CD14-positive monocyte (primary cell): ENCODE data around the gene RABGAP1. TPM values are rescaled to one million over a fixed set of nuclear protein-coding genes. Genes with fewer than 3 reads are reported as not detected.

Experiments used
- DNase-seq, 3 donors: peaks; one replicate each; pipeline ENCODE4 v3.0.0-alpha.2; 2011 to 2022
- H2AFZ ChIP-seq: 2 replicates; pipeline ENCODE4 v1.6.0; 2012; ENCODE audit warnings: mild to moderate bottlenecking, low read depth, low read length, inconsistent platforms; ENCODE audit not compliant: insufficient read depth, poor library complexity, severe bottlenecking
- H3K27ac ChIP-seq, 2 donors: 1 replicate in 1 of 2; 2 replicates in 1 of 2; pipeline ENCODE4 v1.5.1; 2012 to 2013; ENCODE audit warnings: low read length in 2 of 2, control low read depth in 1 of 2, inconsistent platforms in 1 of 2, low read depth in 1 of 2, mild to moderate bottlenecking in 1 of 2
- H3K27me3 ChIP-seq, 2 donors: one replicate each; pipeline versions ENCODE4 v1.6.0 to v1.6.1; 2011 to 2013; ENCODE audit warnings: low read length in 2 of 2; ENCODE audit not compliant: control insufficient read depth in 2 of 2, insufficient read depth in 2 of 2
- H3K36me3 ChIP-seq, 2 donors: replicated peaks in 1 of 2; 1 replicate in 1 of 2; 2 replicates in 1 of 2; pipeline versions ENCODE4 v1.5.1 to v1.6.1; 2012 to 2013; ENCODE audit warnings: low read length in 2 of 2, control low read depth in 1 of 2, inconsistent platforms in 1 of 2, mild to moderate bottlenecking in 1 of 2; ENCODE audit not compliant: insufficient read depth in 2 of 2, control insufficient read depth in 1 of 2
- H3K4me1 ChIP-seq, 2 donors: 1 replicate in 1 of 2; 2 replicates in 1 of 2; pipeline versions ENCODE4 v1.5.1 to v1.6.1; 2012 to 2013; ENCODE audit warnings: low read length in 2 of 2, control low read depth in 1 of 2, inconsistent platforms in 1 of 2, mild to moderate bottlenecking in 1 of 2, moderate library complexity in 1 of 2; ENCODE audit not compliant: insufficient read depth in 2 of 2, control insufficient read depth in 1 of 2
- H3K4me2 ChIP-seq: replicated peaks from 2 replicates; pipeline ENCODE3; 2012; ENCODE audit warnings: low read length, moderate library complexity, mild to moderate bottlenecking; ENCODE audit not compliant: poor library complexity, severe bottlenecking; ENCODE audit errors: extremely low read depth
- H3K4me3 ChIP-seq, 3 experiments: fragments of 200-600 bp in 1 of 3; sonication (generic) in 1 of 3; replicated peaks in 1 of 3; 1 replicate in 2 of 3; 2 replicates in 1 of 3; pipeline ENCODE4 v1.5.1; 2011 to 2013; ENCODE audit warnings: low read length in 3 of 3, mild to moderate bottlenecking in 3 of 3, control low read depth in 2 of 3, low read depth in 2 of 3, inconsistent platforms in 1 of 3, moderate library complexity in 1 of 3
- H3K79me2 ChIP-seq: 2 replicates; pipeline ENCODE4 v1.6.0; 2012; ENCODE audit warnings: mild to moderate bottlenecking, control low read depth, inconsistent platforms, low read length, moderate library complexity; ENCODE audit not compliant: insufficient read depth
- H3K9ac ChIP-seq: 2 replicates; pipeline ENCODE4 v1.6.0; 2017; ENCODE audit warnings: low read length, mild to moderate bottlenecking; ENCODE audit not compliant: insufficient read depth, poor library complexity, severe bottlenecking
- H3K9me3 ChIP-seq, 2 donors: replicated peaks in 1 of 2; 1 replicate in 1 of 2; 2 replicates in 1 of 2; pipeline versions ENCODE4 v1.5.1 to v1.6.1; 2012 to 2013; ENCODE audit warnings: low read length in 2 of 2, control low read depth in 1 of 2; ENCODE audit not compliant: control insufficient read depth in 1 of 2, insufficient read depth in 1 of 2
- H4K20me1 ChIP-seq: 2 replicates; pipeline ENCODE4 v1.6.0; 2012; ENCODE audit warnings: mild to moderate bottlenecking, low read length, control low read depth, moderate library complexity; ENCODE audit not compliant: insufficient read depth
- H3K27ac Mint-ChIP-seq, 7 donors: one replicate each; pipeline ENCODE4 v1.8.0; 2020; ENCODE audit warnings: mild to moderate bottlenecking in 7 of 7, mixed read lengths in 7 of 7, moderate library complexity in 6 of 7, inconsistent platforms in 2 of 7
- H3K27me3 Mint-ChIP-seq, 3 donors: one replicate each; pipeline ENCODE4 v1.8.0; 2021 to 2022; ENCODE audit warnings: low read depth in 3 of 3, mild to moderate bottlenecking in 3 of 3, mixed read lengths in 3 of 3, moderate library complexity in 3 of 3, inconsistent platforms in 1 of 3
- H3K36me3 Mint-ChIP-seq, 2 donors: one replicate each; pipeline ENCODE4 v1.8.0; 2020; ENCODE audit warnings: mixed read lengths in 2 of 2, inconsistent platforms in 1 of 2, mild to moderate bottlenecking in 1 of 2
- H3K4me1 Mint-ChIP-seq: one replicate; pipeline ENCODE4 v1.8.0; 2020; ENCODE audit warnings: mild to moderate bottlenecking, mixed read lengths
- H3K4me3 Mint-ChIP-seq, 2 donors: one replicate each; pipeline ENCODE4 v1.8.0; 2020; ENCODE audit warnings: mild to moderate bottlenecking in 2 of 2, mixed read lengths in 2 of 2, moderate library complexity in 1 of 2
- H3K9me3 Mint-ChIP-seq, 7 donors: one replicate each; pipeline ENCODE4 v1.8.0; 2020 to 2022; ENCODE audit warnings: mixed read lengths in 7 of 7, mild to moderate bottlenecking in 6 of 7, moderate library complexity in 6 of 7, inconsistent platforms in 2 of 7
- WGBS: methylation state at CpG from one replicate; pipeline ENCODE4 v1.1.5; 2013; ENCODE audit warnings: missing lambda C conversion rate; ENCODE audit not compliant: insufficient coverage; 5-methylcytosine and 5-hydroxymethylcytosine counted together
- intact Hi-C, 2 donors: fragments of 100-400 bp; cut with micrococcal nuclease; formaldehyde crosslinking; loops; one replicate each; pipeline versions ENCODE4 v1.15.0 to v1.15.1; 2023
- polyA plus RNA-seq, 3 donors: library from polyadenylated mRNA; depleted of rRNA in 1 of 3; unstranded in 2 of 3; stranded (reverse) in 1 of 3; fragments of 300-500 nt in 2 of 3; fragments of >200 nt in 1 of 3; fragmentation: Illumina TruSeq in 2 of 3; gene quantifications; 1 replicate in 2 of 3; 2 replicates in 1 of 3; pipeline ENCODE4 v1.2.3, GENCODE V29; 2012 to 2021
- TF ChIP-seq, protein P1 (sequence below): fragments of 200-600 bp; IDR thresholded peaks from one replicate; pipeline ENCODE4 v1.8.0; 2022; ENCODE audit warnings: antibody characterized with exemption, mild to moderate bottlenecking

The RABGAP1 gene
- polyA plus RNA-seq, 3 donors = 14.7 to 24.1 (median 19.3) TPM

DNA sequence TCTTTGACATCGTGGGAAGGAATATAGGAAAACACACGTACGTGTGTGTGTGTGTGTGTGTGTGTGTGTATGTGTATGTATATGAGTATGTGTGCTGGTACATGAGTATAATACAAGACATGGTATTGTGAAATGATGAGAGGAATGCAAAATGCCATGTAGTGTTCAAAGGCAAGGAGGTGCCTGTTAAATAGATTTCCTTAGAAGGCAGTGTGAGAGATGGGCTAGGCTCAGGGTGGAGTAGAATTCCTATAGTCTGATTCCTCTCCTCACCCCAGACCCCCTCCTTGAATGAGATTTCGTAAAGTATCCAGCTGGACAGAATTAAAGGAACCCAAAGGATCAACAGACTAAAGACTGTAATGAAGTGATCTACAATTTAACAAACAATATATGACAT is 103.8 kb downstream of the RABGAP1 start:
- H3K79me2 ChIP-seq = no peaks in the 10 kb centered on the region
- H3K27ac ChIP-seq = no peak overlapping the region
- Mint-ChIP-seq H3K27ac (peak overlapping the region in 1 of 7 donors; percentile 18), H3K4me1 (no peaks in the 10 kb centered on the region), H3K4me3 (no peak overlapping the region), H3K27me3 (no peaks in the 10 kb centered on the region), H3K9me3 (peaks cover 2 to 14% (median 7%) of the 10 kb centered on the region in 7 donors), H3K36me3 (peaks cover 35 to 48% of the 10 kb centered on the region in 2 donors)
- TF ChIP-seq, protein P1, sequence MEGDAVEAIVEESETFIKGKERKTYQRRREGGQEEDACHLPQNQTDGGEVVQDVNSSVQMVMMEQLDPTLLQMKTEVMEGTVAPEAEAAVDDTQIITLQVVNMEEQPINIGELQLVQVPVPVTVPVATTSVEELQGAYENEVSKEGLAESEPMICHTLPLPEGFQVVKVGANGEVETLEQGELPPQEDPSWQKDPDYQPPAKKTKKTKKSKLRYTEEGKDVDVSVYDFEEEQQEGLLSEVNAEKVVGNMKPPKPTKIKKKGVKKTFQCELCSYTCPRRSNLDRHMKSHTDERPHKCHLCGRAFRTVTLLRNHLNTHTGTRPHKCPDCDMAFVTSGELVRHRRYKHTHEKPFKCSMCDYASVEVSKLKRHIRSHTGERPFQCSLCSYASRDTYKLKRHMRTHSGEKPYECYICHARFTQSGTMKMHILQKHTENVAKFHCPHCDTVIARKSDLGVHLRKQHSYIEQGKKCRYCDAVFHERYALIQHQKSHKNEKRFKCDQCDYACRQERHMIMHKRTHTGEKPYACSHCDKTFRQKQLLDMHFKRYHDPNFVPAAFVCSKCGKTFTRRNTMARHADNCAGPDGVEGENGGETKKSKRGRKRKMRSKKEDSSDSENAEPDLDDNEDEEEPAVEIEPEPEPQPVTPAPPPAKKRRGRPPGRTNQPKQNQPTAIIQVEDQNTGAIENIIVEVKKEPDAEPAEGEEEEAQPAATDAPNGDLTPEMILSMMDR = no peak
- no peaks in the 10 kb centered on the region for H3K27me3 ChIP-seq
- no peak for DNase-seq
- H3K4me3 ChIP-seq = no peak overlapping the region
- whole genome bisulfite sequencing = 88% methylated on average over 3 of the region's 4 CpGs
- H3K36me3 ChIP-seq = peaks cover 5 to 81% of the 10 kb centered on the region in 2 donors
- H3K4me2 ChIP-seq = no peak overlapping the region
- intact Hi-C loops = no loop called here
- H3K9ac ChIP-seq = no peak overlapping the region
- H2AFZ ChIP-seq = no peak overlapping the region
- H4K20me1 ChIP-seq = peaks cover 7% of the 10 kb centered on the region
- no peaks in the 10 kb centered on the region for H3K4me1 ChIP-seq
- H3K9me3 ChIP-seq = peaks cover 0 to 5% of the 10 kb centered on the region in 2 donors

DNA sequence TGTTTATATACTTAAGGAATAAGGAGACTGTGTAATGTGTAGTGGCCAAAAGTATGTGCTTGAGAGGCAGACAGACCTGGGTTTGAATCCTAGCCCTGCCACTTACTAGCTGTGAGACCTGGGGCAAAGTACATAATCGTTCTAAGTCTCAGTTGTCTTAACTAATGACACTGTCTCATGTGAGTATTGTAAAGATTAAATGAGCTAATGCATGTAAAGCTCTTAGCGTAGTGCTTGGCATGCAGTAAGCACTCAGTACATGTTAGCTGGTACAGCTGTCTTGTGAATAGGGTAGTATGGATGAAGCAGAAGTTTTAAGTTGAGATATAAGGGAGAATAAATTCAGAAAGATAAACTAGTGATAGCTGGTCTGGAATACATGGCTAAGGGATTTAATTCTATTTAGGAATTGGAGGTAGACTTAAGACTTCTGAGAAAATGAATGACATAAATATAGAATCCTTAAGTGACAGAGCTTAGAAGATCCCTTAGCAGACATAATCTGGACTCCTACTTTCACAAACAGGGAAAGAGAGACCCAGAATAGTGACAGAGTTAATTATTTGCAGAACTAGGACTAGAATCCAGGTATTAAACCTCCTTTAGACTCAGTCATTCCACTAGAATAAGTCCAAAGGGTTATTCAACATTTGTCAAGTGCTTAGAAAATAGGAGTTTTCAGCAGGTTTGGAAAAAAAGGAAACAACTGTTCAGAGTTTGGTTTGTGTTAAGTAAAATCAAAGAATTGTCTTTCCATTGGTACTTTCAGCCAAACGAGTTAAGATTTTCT is 105.8 kb downstream of the RABGAP1 start:
- TF ChIP-seq, protein P1 = no peak
- H3K9ac ChIP-seq = no peak overlapping the region

More for the DNA sequence above, 105.8 kb downstream of the RABGAP1 start:
- peaks cover 43 to 53% of the 10 kb centered on the region in 2 donors for H3K36me3 Mint-ChIP-seq
- Histone ChIP-seq H3K4me1 (no peaks in the 10 kb centered on the region), H4K20me1 (no peaks in the 10 kb centered on the region), H3K27ac (no peak overlapping the region), H3K27me3 (no peaks in the 10 kb centered on the region), H3K79me2 (no peaks in the 10 kb centered on the region), H3K36me3 (peaks cover 4 to 75% of the 10 kb centered on the region in 2 donors), H3K4me3 (no peak overlapping the region), H3K9me3 (peaks cover 0 to 5% of the 10 kb centered on the region in 2 donors), H3K4me2 (no peak overlapping the region), H2AFZ (no peak overlapping the region)
- no peak overlapping the region for H3K27ac Mint-ChIP-seq
- peaks cover 2 to 14% (median 7%) of the 10 kb centered on the region in 7 donors for H3K9me3 Mint-ChIP-seq
- no peak for DNase-seq
- no peaks in the 10 kb centered on the region for H3K4me1 Mint-ChIP-seq
- WGBS = 60% methylated on average over 2 of the region's 3 CpGs
- no peaks in the 10 kb centered on the region for H3K27me3 Mint-ChIP-seq
- intact Hi-C loops = no loop called here
- H3K4me3 Mint-ChIP-seq = no peak overlapping the region
